Hepatocyte (in vitro differentiated cells): ENCODE results near the gene PTPN2.

ENCODE experiments used
- EZH2 ChIP-seq: fragments of 200-600 bp; sonication (generic); IDR thresholded peaks from 2 replicates; pipeline ENCODE4 v1.6.1; 2016; ENCODE audit warnings: antibody characterized with exemption, mild to moderate bottlenecking, borderline replicate concordance
- EZH2phosphoT487 ChIP-seq: fragments of 200-600 bp; sonication (generic); IDR thresholded peaks from one replicate; pipeline ENCODE4 v1.6.1; 2018; ENCODE audit warnings: antibody characterized with exemption, mild to moderate bottlenecking, low read depth, moderate library complexity; ENCODE audit not compliant: unreplicated experiment, severe bottlenecking

- TF ChIP-seq EZH2, result no peak
- TF ChIP-seq EZH2phosphoT487, result no peak
Observed at GRCh38 chr18:12754511-12754910, 129.5 kb downstream of the PTPN2 start.
